Hepatocyte (in vitro differentiated cells): ENCODE data around the gene RPAP3. TPM values are rescaled to one million over a fixed set of nuclear protein-coding genes. Genes with fewer than 3 reads are reported as not detected.

Experiments used
- DNase-seq: peaks from one replicate; pipeline ENCODE4 v3.0.0-alpha.2; 2016; ENCODE audit warnings: low spot score
- H2AFZ ChIP-seq: fragments of 200-600 bp; sonication (generic); 2 replicates; pipeline ENCODE4 v1.6.0; 2016; ENCODE audit warnings: antibody characterized with exemption, mild to moderate bottlenecking
- H3K27ac ChIP-seq: fragments of 200-600 bp; sonication (generic); 2 replicates; pipeline ENCODE4 v1.5.1; 2016; ENCODE audit warnings: mild to moderate bottlenecking
- H3K27me3 ChIP-seq: fragments of 200-600 bp; sonication (generic); 2 replicates; pipeline ENCODE4 v1.6.1; 2016
- H3K36me3 ChIP-seq: fragments of 200-600 bp; sonication (generic); replicated peaks from 2 replicates; pipeline ENCODE4 v1.5.1; 2016; ENCODE audit warnings: low read depth; ENCODE audit not compliant: insufficient read depth
- H3K4me1 ChIP-seq: fragments of 200-600 bp; sonication (generic); 2 replicates; pipeline ENCODE4 v1.5.1; 2016; ENCODE audit warnings: mild to moderate bottlenecking, moderate library complexity; ENCODE audit not compliant: insufficient read depth
- H3K4me2 ChIP-seq: fragments of 200-600 bp; sonication (generic); 2 replicates; pipeline ENCODE4 v1.6.0; 2016
- H3K4me3 ChIP-seq: fragments of 200-600 bp; sonication (generic); 2 replicates; pipeline ENCODE4 v1.5.1; 2016; ENCODE audit warnings: mild to moderate bottlenecking
- H3K79me2 ChIP-seq: fragments of 200-600 bp; sonication (generic); 2 replicates; pipeline ENCODE4 v1.6.0; 2017; ENCODE audit warnings: mild to moderate bottlenecking
- H3K9me2 ChIP-seq: fragments of 200-600 bp; sonication (generic); replicated peaks from 2 replicates; pipeline ENCODE4 v1.6.0; 2017; ENCODE audit warnings: mild to moderate bottlenecking; ENCODE audit not compliant: insufficient read depth
- H3K9me3 ChIP-seq: fragments of 200-600 bp; sonication (generic); 2 replicates; pipeline ENCODE4 v1.5.1; 2016; ENCODE audit warnings: low read depth, mild to moderate bottlenecking
- H4K20me1 ChIP-seq: fragments of 200-600 bp; sonication (generic); 2 replicates; pipeline ENCODE4 v1.6.0; 2016; ENCODE audit warnings: mild to moderate bottlenecking; ENCODE audit not compliant: insufficient read depth, poor library complexity, severe bottlenecking
- EZH2 ChIP-seq: fragments of 200-600 bp; sonication (generic); IDR thresholded peaks from 2 replicates; pipeline ENCODE4 v1.6.1; 2016; ENCODE audit warnings: antibody characterized with exemption, mild to moderate bottlenecking, borderline replicate concordance
- EZH2phosphoT487 ChIP-seq: fragments of 200-600 bp; sonication (generic); IDR thresholded peaks from one replicate; pipeline ENCODE4 v1.6.1; 2018; ENCODE audit warnings: antibody characterized with exemption, mild to moderate bottlenecking, low read depth, moderate library complexity; ENCODE audit not compliant: unreplicated experiment, severe bottlenecking
- WGBS: methylation state at CpG from one replicate; pipeline ENCODE4 v1.1.6; 2016; ENCODE audit warnings: low lambda C conversion rate; ENCODE audit errors: missing lambda C conversion rate; 5-methylcytosine and 5-hydroxymethylcytosine counted together
- polyA plus RNA-seq: library from polyadenylated mRNA; unstranded; fragments of >200 nt; fragmentation: Nextera tagmentation; extraction: Ambion mirVana; gene quantifications from 2 replicates; pipeline ENCODE4 v1.2.1, GENCODE V29; 2016
- total RNA-seq: library from RNA; depleted of rRNA; stranded (reverse); fragments of >200 nt; gene quantifications from 2 replicates; pipeline ENCODE4 v1.2.3, GENCODE V29; 2014
- TF ChIP-seq, protein P1 (sequence below): fragments of 200-600 bp; sonication (generic); IDR thresholded peaks from 2 replicates; pipeline ENCODE4 v1.5.1; 2016; ENCODE audit warnings: antibody characterized with exemption, mild to moderate bottlenecking; ENCODE audit not compliant: poor library complexity

RPAP3 gene
- total and polyA plus RNA-seq, 2 experiments from 2014 or later = 21.7 to 23.4 TPM

DNA sequence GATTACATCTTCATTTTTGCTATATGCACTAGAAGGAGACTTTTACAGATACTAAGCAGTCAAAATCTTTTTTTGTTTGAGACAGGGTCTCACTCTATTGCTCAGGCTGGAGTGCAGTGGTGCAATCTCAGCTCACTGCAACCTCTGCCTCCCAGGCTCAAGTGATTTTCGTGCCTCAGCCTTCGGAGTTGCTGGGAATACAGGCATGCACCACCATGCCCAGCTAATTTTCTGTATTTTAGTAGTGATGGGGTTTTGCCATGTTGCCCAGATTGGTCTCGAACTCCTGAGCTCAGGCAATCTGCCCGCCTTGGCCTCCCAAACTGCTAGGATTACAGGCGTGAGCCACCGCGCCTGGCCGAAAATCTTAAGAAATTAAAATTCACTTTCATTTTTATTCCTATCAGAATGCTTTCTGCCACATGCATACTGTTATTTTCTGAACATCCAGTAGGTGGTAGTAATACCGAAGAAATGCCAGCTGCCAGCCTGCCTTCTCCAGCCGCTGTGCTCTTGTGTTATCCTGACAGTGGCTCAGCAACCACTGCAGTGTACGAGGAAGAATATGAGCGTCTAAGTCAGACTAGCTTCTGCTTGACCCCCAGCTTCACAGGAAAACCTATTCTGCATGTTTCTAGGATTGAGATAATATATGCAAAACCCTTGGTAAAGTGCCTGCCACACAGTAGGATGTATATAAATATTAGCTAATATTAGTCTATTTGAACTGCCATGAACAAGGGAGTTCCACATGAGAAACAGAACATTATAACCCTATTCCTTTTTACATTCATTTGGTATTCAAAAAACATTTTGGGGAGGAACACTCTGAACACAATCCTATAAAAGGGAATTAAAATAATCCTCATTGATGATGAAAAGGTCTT, 54.2 kb downstream of the RPAP3 start:
- Histone ChIP-seq H4K20me1 (no peaks in the 10 kb centered on the region), H3K36me3 (no peaks in the 10 kb centered on the region), H3K4me1 (peaks cover 15% of the 10 kb centered on the region), H3K27me3 (no peaks in the 10 kb centered on the region), H3K79me2 (no peaks in the 10 kb centered on the region), H2AFZ (no peak overlapping the region), H3K9me2 (no peaks in the 10 kb centered on the region), H3K27ac (peak overlapping the region; percentile 68), H3K4me3 (no peak overlapping the region), H3K9me3 (no peaks in the 10 kb centered on the region), H3K4me2 (peak overlapping the region; percentile 18)
- DNase-seq = peak; percentile 81
- TF ChIP-seq EZH2phosphoT487 (no peak), EZH2 (no peak)
- TF ChIP-seq, protein P1, sequence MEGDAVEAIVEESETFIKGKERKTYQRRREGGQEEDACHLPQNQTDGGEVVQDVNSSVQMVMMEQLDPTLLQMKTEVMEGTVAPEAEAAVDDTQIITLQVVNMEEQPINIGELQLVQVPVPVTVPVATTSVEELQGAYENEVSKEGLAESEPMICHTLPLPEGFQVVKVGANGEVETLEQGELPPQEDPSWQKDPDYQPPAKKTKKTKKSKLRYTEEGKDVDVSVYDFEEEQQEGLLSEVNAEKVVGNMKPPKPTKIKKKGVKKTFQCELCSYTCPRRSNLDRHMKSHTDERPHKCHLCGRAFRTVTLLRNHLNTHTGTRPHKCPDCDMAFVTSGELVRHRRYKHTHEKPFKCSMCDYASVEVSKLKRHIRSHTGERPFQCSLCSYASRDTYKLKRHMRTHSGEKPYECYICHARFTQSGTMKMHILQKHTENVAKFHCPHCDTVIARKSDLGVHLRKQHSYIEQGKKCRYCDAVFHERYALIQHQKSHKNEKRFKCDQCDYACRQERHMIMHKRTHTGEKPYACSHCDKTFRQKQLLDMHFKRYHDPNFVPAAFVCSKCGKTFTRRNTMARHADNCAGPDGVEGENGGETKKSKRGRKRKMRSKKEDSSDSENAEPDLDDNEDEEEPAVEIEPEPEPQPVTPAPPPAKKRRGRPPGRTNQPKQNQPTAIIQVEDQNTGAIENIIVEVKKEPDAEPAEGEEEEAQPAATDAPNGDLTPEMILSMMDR = peak; percentile 77
- 64% methylated on average over 12 of the region's 12 CpGs for WGBS

GRCh38 chr12:47650469-47650868, 55.4 kb downstream of the RPAP3 start:
- Histone ChIP-seq H3K27me3 (no peaks in the 10 kb centered on the region), H2AFZ (no peak overlapping the region), H3K4me1 (peaks cover 15% of the 10 kb centered on the region), H3K27ac (no peak overlapping the region), H3K4me3 (no peak overlapping the region), H3K9me3 (no peaks in the 10 kb centered on the region), H4K20me1 (no peaks in the 10 kb centered on the region), H3K9me2 (no peaks in the 10 kb centered on the region), H3K79me2 (no peaks in the 10 kb centered on the region), H3K36me3 (no peaks in the 10 kb centered on the region), H3K4me2 (no peak overlapping the region)
- no peak for DNase-seq
- TF ChIP-seq, protein P1 = no peak
- TF ChIP-seq EZH2 = no peak
- TF ChIP-seq EZH2phosphoT487 = no peak
- WGBS = 29% methylated on average over 1 of the region's 1 CpG

DNA sequence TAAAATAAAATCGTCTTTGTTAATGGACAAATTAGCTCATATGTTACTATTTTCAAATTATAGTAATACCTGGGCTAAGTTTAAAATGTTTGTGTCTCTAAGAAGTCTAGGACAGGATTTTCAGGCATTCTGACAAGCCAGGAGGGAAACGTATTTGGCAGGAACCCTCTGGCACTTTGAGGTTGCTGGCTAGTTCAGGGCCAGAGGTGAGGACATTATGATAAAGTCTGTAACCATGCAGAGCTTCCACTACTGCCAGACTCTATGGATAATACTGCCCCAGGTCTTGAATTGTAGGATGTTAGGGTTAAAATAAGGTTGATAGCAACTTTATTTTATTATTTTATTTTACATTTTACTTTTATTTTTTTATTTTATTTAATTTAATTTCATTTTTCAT, 56.4 kb downstream of the RPAP3 start:
- no peak overlapping the region for H3K27ac ChIP-seq
- H3K4me2 ChIP-seq = no peak overlapping the region
- H4K20me1 ChIP-seq = no peaks in the 10 kb centered on the region
- no peaks in the 10 kb centered on the region for H3K9me2 ChIP-seq
- peaks cover under 1% of the 10 kb centered on the region for H3K9me3 ChIP-seq
- WGBS = 86% methylated on average over 2 of the region's 2 CpGs
- H3K27me3 ChIP-seq = no peaks in the 10 kb centered on the region
- no peaks in the 10 kb centered on the region for H3K79me2 ChIP-seq
- TF ChIP-seq EZH2 (no peak), EZH2phosphoT487 (no peak)
- TF ChIP-seq, protein P1 = no peak
- no peaks in the 10 kb centered on the region for H3K36me3 ChIP-seq
- H3K4me1 ChIP-seq = peaks cover 15% of the 10 kb centered on the region
- no peak overlapping the region for H2AFZ ChIP-seq
- H3K4me3 ChIP-seq = no peak overlapping the region
- DNase-seq = no peak
